Epithelial cell of esophagus (primary cell): Measurements from ENCODE around the gene STAT3.
A peak's percentile ranks its signal among the peaks of the same experiment; 100 is the strongest.

Source experiments
- DNase-seq: peaks from one replicate; pipeline ENCODE4 v3.0.0; 2010; ENCODE audit warnings: low read depth
- H3K4me3 ChIP-seq: 2 replicates; pipeline ENCODE4 v1.5.1; 2011; ENCODE audit warnings: mild to moderate bottlenecking, low read length, control low read depth
- TF ChIP-seq, protein P1 (sequence below): IDR thresholded peaks from 2 replicates; pipeline ENCODE4 v1.5.1; 2011; ENCODE audit warnings: low read depth, mild to moderate bottlenecking, low read length, control low read depth, inconsistent platforms; ENCODE audit not compliant: insufficient read depth; ENCODE audit errors: missing control alignments

The STAT3 gene

DNA sequence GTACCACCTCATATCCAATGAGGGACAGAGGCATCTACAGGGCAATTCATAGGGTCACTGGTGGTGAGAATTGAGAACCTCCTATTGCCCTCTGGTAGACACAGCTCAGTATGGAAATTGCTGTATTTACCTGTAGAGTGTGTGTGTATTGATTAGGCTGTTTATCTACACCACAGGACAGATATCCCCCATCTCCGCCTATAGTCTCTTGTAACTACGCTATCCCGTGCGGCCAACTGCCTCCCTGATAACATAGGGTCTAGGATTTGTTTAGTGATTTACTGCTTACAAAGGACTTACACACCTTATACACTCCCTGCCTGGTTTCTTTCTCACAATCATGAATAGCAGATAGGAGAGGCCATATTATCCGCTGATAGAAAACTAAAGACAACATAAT, 1.7 kb upstream of the STAT3 start:
- DNase-seq: no peak
- TF ChIP-seq, protein P1, sequence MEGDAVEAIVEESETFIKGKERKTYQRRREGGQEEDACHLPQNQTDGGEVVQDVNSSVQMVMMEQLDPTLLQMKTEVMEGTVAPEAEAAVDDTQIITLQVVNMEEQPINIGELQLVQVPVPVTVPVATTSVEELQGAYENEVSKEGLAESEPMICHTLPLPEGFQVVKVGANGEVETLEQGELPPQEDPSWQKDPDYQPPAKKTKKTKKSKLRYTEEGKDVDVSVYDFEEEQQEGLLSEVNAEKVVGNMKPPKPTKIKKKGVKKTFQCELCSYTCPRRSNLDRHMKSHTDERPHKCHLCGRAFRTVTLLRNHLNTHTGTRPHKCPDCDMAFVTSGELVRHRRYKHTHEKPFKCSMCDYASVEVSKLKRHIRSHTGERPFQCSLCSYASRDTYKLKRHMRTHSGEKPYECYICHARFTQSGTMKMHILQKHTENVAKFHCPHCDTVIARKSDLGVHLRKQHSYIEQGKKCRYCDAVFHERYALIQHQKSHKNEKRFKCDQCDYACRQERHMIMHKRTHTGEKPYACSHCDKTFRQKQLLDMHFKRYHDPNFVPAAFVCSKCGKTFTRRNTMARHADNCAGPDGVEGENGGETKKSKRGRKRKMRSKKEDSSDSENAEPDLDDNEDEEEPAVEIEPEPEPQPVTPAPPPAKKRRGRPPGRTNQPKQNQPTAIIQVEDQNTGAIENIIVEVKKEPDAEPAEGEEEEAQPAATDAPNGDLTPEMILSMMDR: no peak
- H3K4me3 ChIP-seq: no peak overlapping the region

DNA sequence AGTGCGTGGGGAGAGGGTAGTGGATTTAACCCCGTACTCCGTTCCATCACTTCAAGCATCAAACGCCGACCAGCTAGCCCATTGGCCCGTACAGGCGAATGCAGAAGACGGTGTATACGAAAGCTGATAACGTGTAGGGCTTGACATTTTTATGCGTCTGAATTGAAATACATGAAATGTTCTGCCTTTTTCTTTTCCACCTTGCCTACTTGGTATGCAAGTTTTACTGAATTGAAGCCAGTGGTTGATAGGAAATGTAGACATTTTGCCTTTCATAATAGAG, 834 bp upstream of the STAT3 start:
- peak overlapping the region; percentile 43 for H3K4me3 ChIP-seq
- TF ChIP-seq, protein P1: no peak
- no peak for DNase-seq

DNA sequence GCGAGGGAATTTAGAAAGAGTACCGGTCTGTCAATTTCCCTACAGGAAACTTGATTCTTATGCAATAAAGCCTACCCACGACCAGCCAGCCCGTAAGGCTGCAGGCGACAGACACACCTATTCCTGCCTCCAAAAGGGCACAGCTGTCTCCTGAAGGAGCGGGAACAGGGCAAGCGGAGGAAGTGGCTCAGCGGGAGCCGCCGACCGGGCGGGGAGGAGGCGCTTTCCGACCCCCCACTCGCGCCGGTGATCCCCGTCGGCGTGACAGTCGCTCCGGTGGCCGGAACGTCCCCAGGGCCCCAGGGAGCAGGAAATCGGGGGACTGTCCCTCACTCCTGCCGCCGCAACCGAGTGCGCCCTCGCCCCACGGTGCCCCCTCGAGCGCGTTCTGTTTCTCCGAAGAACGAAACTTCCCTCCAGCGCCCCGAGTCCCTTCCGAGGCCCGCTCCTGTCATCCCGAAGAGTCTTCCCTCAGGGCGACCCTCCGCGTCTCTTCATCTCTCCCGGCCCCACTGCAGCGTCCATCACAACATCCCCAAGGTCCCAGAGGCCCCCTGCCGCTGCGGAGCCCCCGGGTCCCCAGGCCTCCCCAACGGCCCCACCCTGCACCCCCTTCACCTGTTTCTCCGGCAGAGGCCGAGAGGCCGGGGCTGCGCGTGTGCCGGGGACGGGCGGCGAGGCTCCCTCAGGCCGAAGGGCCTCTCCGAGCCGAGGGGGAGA, 421 bp downstream of the STAT3 start:
- DNase-seq: peak; percentile 78

DNA sequence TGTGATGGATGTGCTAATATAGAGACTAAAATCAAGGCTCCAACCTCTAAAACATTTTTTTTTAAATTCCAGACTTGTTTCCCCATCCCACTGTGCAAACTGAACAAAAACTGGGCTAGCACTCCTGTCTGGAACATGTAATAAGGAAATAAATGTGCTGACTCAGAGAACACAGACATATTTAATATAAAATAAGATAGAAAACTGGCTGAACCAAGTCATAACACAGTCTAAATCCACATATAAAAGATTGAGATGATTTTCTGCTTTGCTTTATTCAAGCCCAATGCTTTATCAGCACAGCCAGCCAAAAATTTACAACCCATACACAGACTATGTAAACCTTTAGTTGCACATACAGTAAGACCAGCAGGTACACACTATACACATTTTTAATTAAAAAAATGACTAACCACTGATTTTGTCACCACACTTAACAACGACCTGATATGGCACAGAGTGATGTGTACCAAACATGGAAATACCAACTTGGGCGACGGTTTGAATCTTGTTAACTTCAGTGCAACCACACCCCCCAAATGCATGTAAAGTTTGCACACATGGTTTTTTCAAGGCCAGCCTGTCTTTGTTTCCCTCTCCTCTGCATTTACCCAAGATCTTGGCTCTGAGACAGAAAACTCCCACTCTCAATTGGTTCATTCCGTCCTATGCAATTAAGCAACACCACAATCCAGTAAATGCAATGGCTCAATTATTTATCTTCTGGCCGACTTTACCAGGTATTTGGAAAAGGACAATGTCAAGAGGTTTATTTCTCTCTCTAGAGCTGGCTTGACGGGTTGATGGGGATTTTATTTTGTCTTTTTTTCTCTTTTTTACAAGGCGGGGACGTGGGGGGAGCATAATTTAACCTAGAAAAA, 1.2 kb downstream of the STAT3 start:
- H3K4me3 ChIP-seq: peak overlapping the region; percentile 77
- DNase-seq: peak; percentile 65
- TF ChIP-seq, protein P1: no peak

More for the DNA sequence above, 421 bp downstream of the STAT3 start:
- H3K4me3 ChIP-seq: peak overlapping the region; percentile 77
- TF ChIP-seq, protein P1: no peak

DNA sequence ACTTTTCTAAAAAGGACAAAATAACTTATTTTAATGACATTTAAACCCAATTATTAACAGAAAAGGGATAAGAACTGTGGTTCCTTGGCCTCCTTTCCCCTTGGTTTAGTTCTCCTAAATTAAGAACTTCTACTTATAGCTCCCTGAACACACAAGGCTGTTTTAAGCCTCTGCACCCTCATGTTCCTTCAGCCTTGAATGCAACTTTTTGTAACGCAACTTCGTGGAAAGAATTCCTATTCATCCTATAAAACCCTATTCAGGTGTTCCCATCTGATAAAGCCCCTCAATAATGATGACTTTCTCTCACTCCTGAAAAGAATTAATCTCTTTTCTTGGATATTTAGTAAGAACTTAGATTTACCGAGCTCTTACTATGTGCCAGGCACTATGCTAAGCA, 6.3 kb downstream of the STAT3 start:
- DNase-seq: no peak
- TF ChIP-seq, protein P1: no peak
- no peak overlapping the region for H3K4me3 ChIP-seq

DNA sequence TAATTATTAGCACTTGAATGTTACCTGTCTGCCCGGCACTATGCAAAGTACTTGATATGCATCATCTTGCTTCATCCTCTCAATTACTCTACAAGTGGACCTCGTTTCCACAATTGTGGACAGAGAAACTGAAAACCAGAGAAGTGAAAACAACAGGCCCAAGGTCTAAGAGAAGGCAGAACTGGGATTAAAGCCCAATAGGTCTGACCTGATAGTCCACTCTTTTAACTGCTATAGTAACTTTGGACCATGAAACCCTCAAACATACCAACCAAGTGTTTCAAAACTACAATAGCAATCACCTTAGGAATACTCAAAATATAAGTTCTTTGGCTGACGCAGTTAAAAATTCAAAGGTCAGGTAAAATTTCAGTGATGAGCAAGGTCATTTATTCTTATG, 7.3 kb downstream of the STAT3 start:
- DNase-seq: no peak
- no peak overlapping the region for H3K4me3 ChIP-seq
- TF ChIP-seq, protein P1: no peak

DNA sequence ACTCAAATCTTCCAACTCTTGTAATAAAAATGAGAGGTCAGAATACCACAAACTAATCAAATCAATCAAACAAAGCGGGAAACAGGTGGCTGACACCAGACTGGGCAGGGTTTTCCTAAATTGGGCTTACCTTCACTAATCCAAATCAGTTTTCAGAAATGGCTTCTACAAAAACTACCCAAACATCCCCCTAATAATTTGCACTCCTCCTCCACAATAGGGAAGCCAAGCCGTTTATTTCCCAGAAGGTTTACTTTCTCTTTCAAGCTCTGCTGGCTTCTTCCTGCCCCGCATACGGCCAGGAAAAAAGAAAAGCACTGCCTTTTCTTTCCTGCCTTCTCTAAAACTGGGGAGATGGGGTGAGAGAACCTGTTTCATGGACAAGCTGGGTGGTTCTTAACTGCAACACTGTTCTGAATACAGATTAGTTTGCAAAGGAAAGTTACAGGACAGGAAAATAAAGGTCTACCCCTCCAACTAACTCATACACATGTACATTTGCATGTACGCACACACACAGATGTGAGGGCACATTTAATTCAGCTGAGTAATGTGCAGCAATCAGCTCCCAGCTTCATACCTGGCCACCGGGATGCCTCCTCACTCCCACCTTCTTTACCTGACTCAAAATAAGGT, 9.2 kb downstream of the STAT3 start:
- DNase-seq: peak; percentile 74
- peak overlapping the region; percentile 27 for H3K4me3 ChIP-seq
- TF ChIP-seq, protein P1: no peak
